ELR (cell line): ENCODE data around the gene PTPN1.
"Not testable (repeated sequence)": the region's sequence is repeated elsewhere in the genome, so short reads cannot be mapped to it uniquely, and the experiment has no call there.

ENCODE experiments used
- DNase-seq: peaks from one replicate; pipeline ENCODE4 v3.0.0-alpha.2; 2015; ENCODE audit warnings: low read depth

The PTPN1 gene

DNA sequence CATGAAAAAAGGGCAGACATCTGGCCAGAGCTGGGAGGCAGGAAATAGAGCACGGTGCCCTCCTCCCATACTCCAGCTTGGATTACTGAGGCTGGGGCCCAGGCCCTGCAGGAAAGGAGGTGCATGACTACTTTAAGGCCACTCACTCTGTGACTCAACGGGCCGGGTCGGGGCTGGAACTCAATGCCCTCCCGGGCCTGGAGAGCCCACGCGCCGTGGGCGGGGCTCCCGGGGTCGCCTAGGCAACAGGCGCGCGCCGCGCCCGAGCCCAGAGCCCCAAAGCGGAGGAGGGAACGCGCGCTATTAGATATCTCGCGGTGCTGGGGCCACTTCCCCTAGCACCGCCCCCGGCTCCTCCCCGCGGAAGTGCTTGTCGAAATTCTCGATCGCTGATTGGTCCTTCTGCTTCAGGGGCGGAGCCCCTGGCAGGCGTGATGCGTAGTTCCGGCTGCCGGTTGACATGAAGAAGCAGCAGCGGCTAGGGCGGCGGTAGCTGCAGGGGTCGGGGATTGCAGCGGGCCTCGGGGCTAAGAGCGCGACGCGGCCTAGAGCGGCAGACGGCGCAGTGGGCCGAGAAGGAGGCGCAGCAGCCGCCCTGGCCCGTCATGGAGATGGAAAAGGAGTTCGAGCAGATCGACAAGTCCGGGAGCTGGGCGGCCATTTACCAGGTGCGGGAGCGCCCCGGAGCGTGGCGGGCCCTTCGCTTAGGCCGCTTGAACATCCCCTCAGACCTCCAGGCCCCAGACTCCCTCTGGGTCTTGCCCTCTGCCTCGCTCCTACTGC is at the start of gene PTPN1:
TSS of gene PTPN1 (plus strand) at position 461 of the 783 bp plus-strand sequence. CDS start at position 606, 145 bp downstream.
- DNase-seq = peak; percentile 100

DNA sequence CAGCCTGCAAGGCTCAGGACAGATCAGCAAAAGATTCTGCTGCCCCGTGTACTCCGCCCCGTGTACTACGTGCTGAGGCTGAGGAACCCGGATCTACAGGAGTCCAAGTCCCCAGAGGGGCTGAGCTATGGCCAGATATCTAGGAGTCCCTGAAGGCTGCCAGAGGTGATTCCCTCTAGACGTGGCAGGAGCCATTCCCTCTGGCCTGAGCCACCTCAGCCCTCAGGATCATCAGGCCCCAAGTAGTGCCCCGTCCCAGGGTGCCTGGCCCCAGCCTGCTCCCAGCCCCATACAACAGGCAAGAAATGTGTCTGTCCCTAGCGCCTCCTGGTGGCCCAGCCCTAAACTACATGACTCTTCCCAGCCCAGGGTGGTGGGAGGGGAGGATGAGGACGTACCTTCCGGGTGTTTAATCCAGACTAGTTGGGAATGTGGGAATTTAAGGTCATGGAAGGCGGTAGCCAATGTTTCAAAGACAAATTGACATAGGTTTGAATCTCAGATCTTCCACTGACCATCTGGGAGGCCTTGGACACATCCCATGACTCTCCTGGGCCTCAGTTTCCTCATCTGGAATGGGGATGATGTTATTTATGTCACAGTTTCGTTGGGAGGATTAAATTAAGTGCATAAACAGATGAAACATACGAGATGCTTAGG is 49.4 kb upstream of the PTPN1 start:
- peak; percentile 86 for DNase-seq

DNA sequence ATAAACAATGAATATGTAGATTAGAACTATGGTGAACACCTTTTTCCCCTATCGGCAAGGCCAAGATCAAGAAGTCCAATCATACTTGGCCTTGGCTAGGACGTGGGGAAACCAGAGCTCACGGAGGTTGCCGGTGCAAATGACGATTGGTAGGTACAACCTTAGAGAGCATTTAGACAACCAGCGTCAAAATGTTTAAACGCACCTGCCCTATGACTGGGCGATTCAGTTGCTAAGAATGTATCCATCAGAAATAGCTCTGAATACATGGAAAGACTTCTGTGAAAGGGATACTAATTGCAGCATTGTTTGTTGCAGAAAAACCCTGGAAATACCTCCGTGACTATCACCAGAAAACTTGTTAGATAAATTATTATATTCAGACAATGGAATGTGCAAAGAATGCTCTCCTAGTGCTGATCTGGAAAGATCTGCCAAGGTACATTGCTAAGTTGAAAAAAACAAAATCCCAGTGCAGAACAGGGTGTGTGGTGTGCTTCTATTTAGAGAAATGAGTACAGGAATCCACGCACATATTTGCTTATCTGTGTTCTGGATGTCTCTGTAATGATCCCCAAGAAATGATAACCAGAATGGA is 48.0 kb upstream of the PTPN1 start:
- no peak for DNase-seq

DNA sequence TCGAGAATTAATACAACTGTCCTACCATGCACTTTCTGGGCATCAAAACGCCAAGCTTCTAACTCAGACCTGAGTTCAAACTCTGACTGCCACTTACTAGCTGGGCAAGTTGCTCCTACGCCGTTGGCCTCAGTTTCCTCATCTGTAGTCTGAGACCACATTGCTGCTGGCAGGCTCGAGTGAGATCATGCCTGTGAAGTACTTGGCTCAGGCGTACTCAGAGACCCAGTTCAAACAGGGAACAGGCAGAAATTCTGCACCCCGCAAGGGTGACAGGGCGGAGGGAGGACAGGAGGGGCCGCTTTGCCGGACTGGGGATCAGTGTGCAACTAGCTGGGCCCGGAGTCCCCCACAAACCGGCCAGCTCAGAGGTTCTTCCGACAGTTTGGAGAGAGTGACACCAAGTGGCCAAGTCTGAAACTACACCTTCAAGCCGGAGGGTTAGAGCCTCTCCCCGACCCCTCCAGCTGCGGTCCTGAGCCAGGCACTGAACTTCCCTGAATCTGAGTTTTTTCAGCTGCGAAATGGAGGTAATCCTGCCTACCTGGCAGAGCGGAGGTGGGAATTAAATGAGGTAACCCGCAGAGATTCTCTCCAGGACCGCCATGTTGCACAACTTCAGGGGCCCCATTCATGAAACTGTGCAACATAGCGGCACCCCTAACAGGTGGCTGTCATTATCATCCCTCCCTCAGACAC is 46.0 kb upstream of the PTPN1 start:
- peak; percentile 78 for DNase-seq

DNA sequence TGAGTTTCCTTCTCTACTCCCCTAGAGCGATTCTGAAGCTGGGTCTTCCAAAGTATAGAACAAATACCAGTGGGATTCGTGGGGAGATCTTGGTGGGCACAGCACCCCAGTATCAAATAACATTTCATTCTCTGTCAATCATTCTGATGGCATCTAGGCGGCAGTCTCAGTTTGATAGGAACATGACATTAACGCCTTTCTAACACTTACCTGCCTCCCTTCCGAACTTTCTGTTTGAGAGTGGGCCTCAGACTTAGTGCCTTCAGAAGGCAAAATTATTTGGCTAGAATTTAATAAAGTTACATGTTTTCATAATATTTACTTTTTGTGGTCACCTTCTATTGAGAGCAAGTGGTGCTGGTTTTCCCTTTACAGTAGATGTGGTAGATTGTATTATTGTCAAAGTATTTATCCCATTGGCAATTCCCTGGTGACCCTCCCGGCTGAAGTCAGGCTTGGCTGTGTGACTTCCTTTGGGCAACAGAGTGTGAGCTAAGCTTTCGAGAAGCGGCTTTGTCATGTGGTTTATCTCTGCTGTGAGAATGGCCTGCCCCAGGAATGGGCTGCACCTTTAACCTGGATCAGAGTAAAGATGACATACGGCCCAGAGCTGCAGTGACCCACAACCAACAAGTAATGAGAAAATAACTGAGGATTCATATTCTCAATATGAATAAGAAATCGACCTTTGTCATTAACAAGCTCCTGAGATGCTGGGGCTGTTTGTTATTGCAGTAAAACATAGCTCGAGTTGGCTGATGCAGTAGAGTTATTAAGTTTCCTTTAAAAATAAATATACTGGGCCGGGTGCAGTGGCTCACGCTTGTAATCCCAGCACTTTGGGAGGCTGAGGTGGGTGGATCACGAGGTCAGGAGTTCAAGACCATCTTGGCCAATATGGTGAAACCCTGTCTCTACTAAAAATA is 45.2 kb upstream of the PTPN1 start:
- no peak for DNase-seq

DNA sequence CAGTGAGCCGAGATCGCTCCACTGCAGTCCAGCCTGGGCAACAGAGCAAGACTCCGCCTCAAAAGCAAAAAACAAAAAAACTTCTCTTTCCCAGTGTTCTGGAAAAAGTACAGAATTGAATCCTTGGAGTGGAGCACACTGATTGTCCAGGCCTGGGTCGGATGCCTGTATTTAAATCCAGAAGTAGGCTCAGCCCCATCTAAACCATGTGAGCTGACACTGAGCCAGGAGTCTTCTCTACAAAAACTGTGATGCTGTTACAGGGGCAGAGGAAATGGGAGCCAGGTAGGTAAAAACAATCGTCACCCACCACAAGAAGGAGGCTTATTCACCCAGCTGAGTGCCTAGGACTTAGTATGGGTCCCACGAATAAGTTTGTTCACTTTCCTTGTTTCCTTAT is 43.0 kb upstream of the PTPN1 start:
- no peak for DNase-seq

DNA sequence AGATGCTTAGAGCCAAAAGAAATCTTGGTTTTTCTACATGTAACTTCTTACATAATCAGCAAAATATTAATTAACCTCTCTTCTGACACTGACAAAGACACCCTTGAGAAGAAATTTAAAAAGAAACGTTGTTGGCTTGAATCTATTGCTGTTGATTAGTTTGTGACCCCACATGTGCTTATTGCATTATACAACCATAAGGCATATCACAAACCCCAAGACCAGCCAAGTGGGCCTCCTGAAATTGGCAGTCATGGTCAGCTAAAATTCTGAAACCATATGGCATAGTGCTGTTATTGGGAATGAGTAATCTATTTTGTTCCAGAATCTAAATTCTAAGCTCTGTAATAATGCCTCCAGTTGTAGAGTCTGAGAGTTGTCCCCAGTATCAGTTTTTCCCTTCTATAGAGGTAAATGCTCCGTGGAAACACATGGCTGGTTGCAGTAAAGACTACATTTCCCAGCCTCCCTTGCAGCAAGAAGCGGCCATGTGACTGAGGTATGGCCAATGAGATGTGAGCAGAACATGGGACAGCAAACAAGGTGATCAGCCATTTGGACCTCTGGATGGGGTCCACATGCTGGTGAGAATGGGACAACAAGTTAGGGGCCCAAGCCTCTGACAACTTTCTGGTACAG is 42.3 kb upstream of the PTPN1 start:
- DNase-seq = peak; percentile 65

DNA sequence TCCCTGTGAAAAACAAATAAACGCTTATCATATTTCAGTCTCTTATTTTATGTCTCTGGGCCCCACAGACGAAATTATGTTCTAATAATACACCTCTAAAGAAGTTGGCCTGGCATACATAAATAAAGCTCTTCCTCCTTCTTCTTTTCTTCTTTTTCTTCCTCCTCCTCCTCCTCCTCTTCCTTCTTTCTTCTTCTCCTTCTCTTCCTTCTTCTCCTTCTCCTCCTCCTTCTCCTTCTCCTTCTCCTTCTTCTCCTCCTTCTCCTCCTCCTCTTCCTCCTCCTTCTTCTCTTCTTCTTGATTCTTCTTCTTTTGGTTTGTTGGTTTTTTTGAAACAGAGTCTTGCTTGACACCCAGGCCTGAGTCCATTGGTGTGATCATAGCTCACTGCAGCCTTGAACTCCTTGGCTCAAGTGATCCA is 41.8 kb upstream of the PTPN1 start:
- no peak for DNase-seq

DNA sequence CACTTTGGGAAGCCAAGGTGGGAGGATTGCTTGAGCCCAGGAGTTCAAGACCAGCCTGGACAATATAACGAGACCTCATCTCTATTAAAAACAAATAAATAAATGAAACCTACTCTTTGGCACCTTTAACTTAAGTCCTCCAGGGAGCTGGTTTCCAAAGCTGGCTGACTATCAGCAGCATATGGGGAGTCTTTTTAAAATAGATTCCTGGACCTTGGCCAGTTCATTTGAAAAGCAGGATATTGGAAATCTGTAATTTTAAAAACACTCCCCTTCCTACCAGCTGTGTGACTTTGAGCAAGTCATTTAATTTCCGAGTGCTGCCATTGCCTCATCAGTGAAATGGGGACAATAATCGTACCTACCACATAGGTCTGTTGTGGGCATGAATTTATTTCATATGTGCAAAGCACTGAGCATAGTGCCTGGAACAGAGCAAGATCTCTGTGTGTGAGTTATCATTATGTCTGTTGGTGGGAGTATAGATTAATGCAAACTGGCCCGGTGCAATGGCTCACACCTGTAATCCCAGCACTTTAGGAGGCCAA is 40.9 kb upstream of the PTPN1 start:
- DNase-seq = no peak

DNA sequence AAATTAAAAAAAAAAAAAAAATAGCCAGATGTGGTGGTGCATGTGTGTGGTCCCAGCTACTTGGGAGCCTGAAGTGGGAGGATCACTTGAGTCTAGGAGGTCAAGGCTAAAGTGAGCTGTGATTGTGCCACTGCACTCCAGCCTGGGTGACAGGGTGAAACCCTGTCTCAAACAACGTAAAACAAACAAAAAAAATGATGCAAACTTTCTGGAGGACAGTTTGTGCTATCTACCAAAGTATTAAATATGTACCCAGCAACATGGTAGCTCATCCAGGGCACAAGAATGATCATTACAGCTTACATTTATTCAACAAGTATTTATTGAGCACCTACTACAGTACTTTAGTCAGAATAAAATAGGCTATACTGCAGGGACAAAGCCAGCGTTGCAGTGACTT is 40.4 kb upstream of the PTPN1 start:
- DNase-seq = no peak

DNA sequence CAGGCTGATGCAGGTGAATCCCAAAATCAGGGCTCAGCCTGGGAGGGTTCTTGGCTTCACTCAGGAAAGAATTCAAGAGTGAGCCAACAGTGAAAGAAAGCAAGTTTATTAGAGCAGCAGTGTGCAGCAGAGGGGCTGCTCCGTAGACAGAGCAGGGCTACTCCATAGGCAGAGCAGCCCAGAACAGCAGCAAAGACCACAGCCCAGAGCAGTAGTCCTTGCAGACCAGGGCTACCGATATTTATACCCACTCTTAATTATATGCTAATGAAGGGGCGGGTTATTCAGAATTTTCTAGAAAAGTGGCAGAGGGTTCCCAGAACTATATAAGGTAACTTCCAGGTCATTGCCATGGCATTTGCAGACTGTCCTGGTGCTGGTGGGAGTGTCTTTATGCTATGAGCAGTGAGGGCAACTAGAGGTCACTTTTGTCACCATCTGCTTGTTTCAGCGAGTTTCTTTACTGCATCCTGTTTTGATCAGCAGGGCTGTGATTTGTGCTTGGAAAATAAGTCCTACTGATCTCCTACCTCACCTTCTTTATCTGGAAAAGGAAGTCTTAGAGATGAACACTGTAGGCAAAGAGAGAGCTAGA is 39.8 kb upstream of the PTPN1 start:
- DNase-seq = peak; percentile 28

DNA sequence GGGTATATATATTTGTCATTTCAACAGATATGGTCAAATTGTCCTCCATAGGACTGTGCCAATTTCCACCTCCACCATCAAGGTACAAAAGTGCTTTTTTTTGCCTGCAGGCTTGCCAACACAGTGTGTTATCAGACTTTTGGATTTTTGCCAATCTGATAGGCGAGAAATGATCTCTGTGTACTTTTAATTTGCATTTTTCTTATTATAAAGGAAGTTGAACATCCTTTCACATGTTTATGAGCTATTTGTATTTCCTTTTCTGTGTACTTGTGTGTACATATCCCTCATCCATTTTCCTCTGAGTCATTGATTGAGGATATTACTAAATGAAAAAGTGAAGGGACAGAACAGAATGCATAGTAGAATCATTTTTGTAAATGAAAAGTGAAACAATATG is 39.0 kb upstream of the PTPN1 start:
- peak; percentile 35 for DNase-seq

DNA sequence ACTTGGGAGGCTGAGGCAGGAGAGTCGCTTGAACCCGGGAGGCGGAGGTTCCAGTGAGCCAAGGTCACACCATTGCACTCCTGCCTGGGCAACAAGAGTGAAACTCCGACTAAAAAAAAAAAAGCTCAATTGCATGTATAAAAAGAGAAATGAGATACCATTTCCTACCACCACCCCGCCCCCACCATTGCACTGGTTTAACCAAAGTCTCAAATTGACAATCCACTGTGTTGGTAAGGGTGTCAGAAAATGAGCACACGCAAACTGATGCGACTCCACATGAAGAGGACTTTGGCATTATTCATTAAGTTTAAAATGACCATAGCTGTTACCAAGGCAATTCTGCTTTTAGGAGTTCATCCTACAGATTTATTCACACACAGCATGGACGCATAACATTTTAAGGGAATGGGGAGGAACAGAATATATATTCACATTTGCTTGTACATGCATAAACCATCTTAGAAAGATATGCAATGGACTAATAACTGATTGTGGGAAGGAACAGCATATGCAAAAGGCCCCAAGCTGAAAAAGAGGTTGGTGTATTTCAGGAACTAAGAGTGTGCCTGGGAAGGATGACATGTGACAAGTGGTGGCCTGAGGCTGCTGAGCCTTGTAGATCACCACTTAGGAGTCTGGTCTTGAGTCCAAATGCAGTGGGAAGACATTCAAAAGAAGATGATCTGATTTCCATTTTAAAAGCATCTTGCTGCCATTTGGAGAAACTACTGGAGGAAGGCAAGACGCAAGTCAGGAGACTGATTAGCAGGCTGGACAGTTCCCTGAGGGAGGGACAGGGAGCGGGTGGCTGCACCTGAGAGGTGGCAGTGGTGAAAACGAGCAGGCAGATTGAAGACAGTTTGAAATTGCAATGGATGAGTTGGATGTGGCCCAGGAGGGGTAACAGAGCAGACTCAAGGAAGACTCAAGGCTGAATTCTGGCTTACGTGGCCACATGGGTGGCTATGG is 37.2 kb upstream of the PTPN1 start:
- no peak for DNase-seq

DNA sequence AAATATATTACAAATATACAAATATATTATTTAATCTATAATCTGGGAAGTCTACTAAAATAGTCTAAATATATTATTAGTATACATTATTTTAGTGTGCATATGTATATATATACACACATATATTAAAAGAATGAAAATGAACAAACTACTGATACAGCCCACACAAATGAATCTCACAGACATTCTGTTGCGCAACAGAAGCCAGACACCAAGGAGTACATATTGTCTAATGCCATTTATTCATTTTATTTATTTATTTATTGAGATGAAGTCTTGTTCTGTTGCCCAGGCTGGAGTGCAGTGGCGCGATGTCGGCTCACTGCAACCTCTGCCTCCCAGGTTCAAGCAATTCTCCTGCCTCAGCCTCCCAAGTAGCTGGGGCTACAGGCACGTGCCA is 35.8 kb upstream of the PTPN1 start:
- not testable (repeated sequence) for DNase-seq

DNA sequence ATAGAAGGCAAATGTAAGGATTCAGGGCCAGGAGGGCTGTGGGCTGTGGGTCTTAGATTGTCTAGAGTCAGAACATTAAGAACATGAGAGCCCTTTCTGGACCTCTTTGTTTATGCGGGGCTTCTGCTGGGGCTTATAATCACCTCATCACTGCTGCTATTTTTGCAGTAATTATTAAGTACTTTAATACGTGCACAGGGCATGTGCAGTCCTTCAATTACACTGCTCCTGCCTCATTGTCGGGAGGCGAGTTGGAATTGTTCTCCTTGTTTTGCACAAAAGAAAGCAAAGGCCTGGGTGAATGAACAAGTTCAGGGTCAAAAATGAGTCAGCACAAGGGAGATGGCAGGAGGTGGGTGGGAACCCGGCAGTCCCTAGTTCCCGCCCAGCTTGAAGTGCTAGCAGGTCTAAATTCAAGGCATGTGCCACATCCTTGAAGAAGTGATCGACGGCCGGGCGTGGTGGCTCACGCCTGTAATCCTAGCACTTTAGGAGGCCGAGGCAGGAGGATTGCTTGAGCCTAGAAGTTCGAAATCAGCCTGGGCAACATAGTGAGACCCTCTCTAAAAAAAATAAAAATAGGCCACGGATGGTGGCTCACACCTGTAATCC is 34.4 kb upstream of the PTPN1 start:
- peak; percentile 78 for DNase-seq

DNA sequence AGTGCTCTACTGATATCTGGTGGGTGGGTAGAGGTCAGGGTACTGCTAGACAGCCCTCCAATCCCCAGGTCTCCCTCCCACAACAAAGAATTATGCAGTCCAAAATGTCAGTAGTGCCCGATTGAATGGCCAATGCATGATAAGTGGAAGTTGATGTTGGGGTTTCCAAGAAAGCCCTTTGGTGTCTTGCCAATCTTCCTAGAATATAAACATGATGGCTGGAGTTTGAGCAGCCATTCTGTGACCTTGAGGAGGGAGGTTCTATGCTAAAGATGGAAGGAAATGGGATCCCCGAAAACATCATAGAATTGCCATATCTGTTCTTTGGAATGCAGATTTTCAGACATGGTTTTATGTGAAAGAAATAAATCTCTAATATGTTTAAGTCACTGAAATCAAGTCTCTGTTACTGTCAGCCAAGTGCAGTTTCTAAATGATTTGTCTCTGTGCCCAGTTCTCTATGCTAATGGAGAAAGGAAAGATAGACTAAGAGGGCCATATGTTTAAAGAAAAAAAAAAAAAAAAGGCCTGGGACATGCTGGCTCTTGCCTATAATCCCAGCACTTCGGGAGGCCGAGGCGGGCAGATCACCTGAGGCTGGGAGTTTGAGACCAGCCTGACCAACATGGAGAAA is 32.8 kb upstream of the PTPN1 start:
- DNase-seq = no peak

DNA sequence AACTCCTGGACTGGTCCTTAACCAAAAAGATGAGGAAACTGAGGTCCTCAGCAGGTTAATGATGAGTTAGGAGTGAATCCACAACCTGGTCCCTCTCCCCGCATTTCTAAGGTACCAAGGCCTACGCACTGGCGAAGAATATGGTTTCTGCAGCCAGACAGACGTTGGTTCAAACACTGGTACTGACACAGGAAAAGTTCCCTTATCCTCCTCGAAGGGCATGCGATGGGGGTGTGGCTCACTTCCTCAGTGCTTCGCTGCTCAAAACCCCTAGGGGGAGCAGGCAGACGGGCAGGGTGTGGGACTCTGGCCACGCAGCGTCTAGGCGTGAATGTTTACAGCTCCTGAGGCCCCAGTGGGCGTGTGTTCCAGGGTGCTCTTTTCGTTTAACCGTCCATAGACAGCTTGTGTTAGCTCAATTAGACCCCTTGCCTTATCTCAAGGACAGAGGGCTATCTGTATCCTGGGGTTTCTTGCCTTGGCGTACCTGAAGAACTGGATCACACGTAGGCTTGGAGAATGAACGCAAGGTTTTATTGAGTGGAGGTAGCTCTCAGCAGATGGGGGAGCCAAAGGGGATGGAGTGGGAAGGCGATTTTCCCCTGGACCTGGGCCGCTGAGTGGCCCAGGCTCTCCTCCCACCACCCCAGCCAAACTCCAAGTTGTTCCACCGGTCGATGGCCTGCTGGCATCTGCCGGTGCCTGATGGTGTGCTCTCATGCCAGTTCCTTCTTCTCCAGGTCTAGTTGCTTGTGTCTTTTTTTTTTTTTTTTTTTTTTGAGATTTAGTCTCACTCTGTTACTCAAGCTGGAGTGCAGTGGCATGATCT is 31.8 kb upstream of the PTPN1 start:
- peak; percentile 74 for DNase-seq
